SU-DHL-6 (cell line): ENCODE results near the gene GATA3.

Source experiments
- H2AFZ ChIP-seq: fragments of 200-600 bp; sonication (generic); 2 replicates; pipeline ENCODE4 v1.6.1; 2014; ENCODE audit warnings: low read depth, mild to moderate bottlenecking, moderate library complexity, mixed read lengths, antibody characterized with exemption, low read length; ENCODE audit not compliant: severe bottlenecking
- H3F3A ChIP-seq: fragments of 200-600 bp; shearing (Covaris generic); 2 replicates; pipeline ENCODE4 v1.6.0; 2016; ENCODE audit warnings: antibody characterized with exemption, mild to moderate bottlenecking; ENCODE audit not compliant: insufficient read depth
- H3K27ac ChIP-seq: fragments of 200-600 bp; sonication (generic); 2 replicates; pipeline ENCODE4 v1.5.1; 2016; ENCODE audit warnings: low read depth, mild to moderate bottlenecking, low read length, moderate library complexity, mixed read lengths
- H3K27me3 ChIP-seq: fragments of 200-600 bp; sonication (generic), shearing (Covaris generic); 2 replicates; pipeline ENCODE4 v1.6.0; 2014; ENCODE audit warnings: mild to moderate bottlenecking, low read length
- H3K36me3 ChIP-seq: fragments of 200-600 bp; sonication (generic); 2 replicates; pipeline ENCODE4 v1.6.1; 2014; ENCODE audit warnings: mild to moderate bottlenecking, low read length, mixed read lengths
- H3K4me2 ChIP-seq: fragments of 300-600, 200-600 bp; shearing (Covaris generic), sonication (generic); 2 replicates; pipeline ENCODE4 v1.6.0; 2014; ENCODE audit warnings: low read length, low read depth, mild to moderate bottlenecking; ENCODE audit not compliant: poor library complexity, severe bottlenecking
- H3K4me3 ChIP-seq: fragments of 200-600 bp; sonication (generic); 2 replicates; pipeline ENCODE4 v1.5.1; 2014; ENCODE audit warnings: antibody characterized with exemption, low read length, mild to moderate bottlenecking, mixed read lengths; ENCODE audit not compliant: insufficient read depth, poor library complexity, severe bottlenecking
- H3K79me2 ChIP-seq: fragments of 200-600 bp; sonication (generic); 2 replicates; pipeline ENCODE4 v1.6.1; 2014; ENCODE audit warnings: mild to moderate bottlenecking, low read length, moderate library complexity; ENCODE audit not compliant: insufficient read depth
- H3K9ac ChIP-seq: fragments of 200-600 bp; sonication (generic); 2 replicates; pipeline ENCODE4 v1.7.0; 2014; ENCODE audit warnings: mild to moderate bottlenecking, low read length
- H3K9me2 ChIP-seq: fragments of 200-600 bp; sonication (generic); replicated peaks from 2 replicates; pipeline ENCODE4 v1.6.1; 2014; ENCODE audit warnings: low read length; ENCODE audit not compliant: insufficient read depth
- H3K9me3 ChIP-seq: fragments of 200-600 bp; sonication (generic); 2 replicates; pipeline ENCODE4 v1.6.1; 2014; ENCODE audit warnings: low read length, mixed read lengths; ENCODE audit not compliant: insufficient read depth
- H4K20me1 ChIP-seq: fragments of 200-600 bp; sonication (generic); 2 replicates; pipeline ENCODE4 v1.6.1; 2014; ENCODE audit warnings: low read depth, mild to moderate bottlenecking, antibody characterized with exemption, low read length, moderate library complexity, mixed read lengths
- EZH2phosphoT487 ChIP-seq: fragments of 200-600 bp; sonication (generic), shearing (Covaris generic); conservative IDR thresholded peaks from 2 replicates; pipeline ENCODE4 v1.6.1; 2018; ENCODE audit warnings: mild to moderate bottlenecking, antibody characterized with exemption, low read length, moderate library complexity, mixed read lengths
- TF ChIP-seq, protein P1 (sequence below): fragments of 200-600 bp; sonication (generic); IDR thresholded peaks from one replicate; pipeline ENCODE4 v1.5.1; 2017; ENCODE audit warnings: antibody characterized with exemption, mild to moderate bottlenecking, low read length, moderate library complexity; ENCODE audit not compliant: insufficient read depth, poor library complexity, severe bottlenecking

GATA3 gene

DNA sequence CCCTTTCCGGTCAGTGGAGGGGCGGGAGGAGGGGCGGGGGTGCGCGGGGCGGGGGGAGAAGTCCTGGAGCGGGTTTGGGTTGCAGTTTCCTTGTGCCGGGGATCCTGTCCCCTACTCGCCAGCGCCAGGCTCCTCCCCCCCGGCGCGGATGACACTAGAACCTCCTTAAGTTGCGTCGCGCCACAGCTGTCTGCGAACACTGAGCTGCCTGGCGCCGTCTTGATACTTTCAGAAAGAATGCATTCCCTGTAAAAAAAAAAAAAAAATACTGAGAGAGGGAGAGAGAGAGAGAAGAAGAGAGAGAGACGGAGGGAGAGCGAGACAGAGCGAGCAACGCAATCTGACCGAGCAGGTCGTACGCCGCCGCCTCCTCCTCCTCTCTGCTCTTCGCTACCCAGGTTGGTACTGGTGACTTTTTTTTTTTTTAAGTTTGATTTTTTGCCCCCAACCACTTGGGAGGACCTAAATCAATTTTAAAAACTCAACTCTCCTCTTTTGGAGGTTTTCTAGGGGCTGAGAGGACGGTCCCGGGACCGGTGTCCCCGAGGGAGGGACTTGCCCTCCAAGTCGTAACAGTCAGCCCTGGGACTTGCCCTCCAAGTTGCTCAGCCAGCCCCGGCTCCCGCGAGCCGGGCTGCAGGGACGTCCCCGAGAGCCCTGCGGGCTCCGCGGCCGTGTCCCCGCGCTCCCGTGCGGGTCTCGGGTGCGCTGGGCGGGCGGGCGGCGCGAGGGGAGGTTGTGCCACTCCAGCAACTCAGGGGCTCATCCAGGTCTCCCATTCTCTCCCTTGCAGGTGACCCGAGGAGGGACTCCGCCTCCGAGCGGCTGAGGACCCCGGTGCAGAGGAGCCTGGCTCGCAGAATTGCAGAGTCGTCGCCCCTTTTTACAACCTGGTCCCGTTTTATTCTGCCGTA is at the start of gene GATA3:
GATA3 (plus strand) TSS at position 195 of the 914 bp plus-strand sequence. CDS start 968 bp downstream, outside the sequence.
- Histone ChIP-seq H3K9me2 (no peaks in the 10 kb centered on the region), H3K79me2 (no peaks in the 10 kb centered on the region), H4K20me1 (no peaks in the 10 kb centered on the region), H3K27ac (no peak within 1 kb of the TSS), H3K27me3 (no peaks in the 10 kb centered on the region), H3K9ac (no peak within 1 kb of the TSS), H2AFZ (no peak within 1 kb of the TSS), H3F3A (no peaks in the 10 kb centered on the region), H3K4me2 (no peak within 1 kb of the TSS), H3K4me3 (no peak within 1 kb of the TSS), H3K9me3 (no peaks in the 10 kb centered on the region), H3K36me3 (no peaks in the 10 kb centered on the region)
- no peak for TF ChIP-seq EZH2phosphoT487
- TF ChIP-seq, protein P1, sequence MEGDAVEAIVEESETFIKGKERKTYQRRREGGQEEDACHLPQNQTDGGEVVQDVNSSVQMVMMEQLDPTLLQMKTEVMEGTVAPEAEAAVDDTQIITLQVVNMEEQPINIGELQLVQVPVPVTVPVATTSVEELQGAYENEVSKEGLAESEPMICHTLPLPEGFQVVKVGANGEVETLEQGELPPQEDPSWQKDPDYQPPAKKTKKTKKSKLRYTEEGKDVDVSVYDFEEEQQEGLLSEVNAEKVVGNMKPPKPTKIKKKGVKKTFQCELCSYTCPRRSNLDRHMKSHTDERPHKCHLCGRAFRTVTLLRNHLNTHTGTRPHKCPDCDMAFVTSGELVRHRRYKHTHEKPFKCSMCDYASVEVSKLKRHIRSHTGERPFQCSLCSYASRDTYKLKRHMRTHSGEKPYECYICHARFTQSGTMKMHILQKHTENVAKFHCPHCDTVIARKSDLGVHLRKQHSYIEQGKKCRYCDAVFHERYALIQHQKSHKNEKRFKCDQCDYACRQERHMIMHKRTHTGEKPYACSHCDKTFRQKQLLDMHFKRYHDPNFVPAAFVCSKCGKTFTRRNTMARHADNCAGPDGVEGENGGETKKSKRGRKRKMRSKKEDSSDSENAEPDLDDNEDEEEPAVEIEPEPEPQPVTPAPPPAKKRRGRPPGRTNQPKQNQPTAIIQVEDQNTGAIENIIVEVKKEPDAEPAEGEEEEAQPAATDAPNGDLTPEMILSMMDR = no peak

DNA sequence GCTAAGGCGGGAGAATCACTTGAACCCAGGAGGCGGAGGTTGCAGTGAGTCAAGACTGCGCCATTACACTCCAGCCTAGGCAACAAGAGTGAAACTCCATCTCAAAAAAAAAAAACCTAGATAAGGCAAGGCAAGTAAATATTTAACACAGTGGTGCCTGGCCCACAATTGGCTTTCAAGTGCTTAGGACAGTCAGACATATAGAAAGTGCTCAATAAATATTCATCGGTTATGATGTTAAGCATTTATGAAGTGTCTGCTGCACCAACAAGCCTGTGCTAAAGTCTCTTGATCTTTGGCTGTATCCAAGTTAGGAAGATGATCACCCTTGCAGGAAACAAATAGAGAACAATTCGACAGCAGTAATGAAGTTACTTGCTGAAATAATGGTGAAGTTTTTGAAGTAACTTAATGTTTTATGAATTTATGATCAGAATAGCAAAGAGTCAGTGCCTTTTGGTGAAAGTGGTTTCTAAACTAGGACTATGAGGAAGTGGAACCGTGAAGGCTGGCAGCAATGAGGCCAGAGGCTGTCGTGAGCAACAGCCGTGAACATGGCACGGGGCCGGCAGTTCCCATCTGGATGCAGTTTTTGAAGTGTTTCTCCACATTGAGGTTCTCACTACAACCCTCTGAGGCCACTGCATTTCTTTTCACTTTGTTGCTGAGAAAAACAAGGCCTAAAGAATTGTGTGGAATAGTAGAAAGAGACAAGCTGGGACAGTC is 48.1 kb upstream of the GATA3 start:
- H3K9me3 ChIP-seq = peaks cover 9% of the 10 kb centered on the region; the same call in 1 of the 2 replicates
- no peak overlapping the region for H3K4me3 ChIP-seq
- no peaks in the 10 kb centered on the region for H4K20me1 ChIP-seq
- H3K79me2 ChIP-seq = no peaks in the 10 kb centered on the region
- no peak overlapping the region for H3K4me2 ChIP-seq
- no peaks in the 10 kb centered on the region for H3K9me2 ChIP-seq
- H3K36me3 ChIP-seq = peaks cover 12% of the 10 kb centered on the region
- no peak overlapping the region for H3K9ac ChIP-seq
- H2AFZ ChIP-seq = no peak overlapping the region
- H3K27ac ChIP-seq = no peak overlapping the region
- TF ChIP-seq EZH2phosphoT487 = no peak
- TF ChIP-seq, protein P1 = no peak
- no peaks in the 10 kb centered on the region for H3K27me3 ChIP-seq
- no peaks in the 10 kb centered on the region for H3F3A ChIP-seq

DNA sequence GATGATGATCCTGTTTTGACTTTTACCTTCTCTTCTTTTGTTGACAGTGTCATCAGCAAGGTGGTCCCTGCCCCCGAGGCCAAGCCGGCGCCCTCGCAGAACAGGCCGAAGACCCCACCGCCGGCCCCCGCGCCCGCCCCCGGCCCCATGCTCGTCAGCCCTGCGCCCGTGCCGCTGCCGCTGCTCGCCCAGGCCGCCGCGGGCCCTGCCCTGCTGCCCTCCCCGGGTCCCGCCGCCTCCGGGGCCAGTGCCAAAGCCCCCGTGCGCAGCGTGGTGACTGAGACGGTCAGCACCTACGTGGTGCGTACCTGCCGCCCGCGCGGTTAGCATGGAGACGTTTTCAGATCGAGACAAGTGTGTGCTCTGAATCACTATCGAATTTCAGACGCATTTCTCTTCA is 45.5 kb upstream of the GATA3 start:
- no peaks in the 10 kb centered on the region for H3K9me2 ChIP-seq
- no peak overlapping the region for H3K4me3 ChIP-seq
- H3K9ac ChIP-seq = no peak overlapping the region
- TF ChIP-seq, protein P1 = no peak
- no peak for TF ChIP-seq EZH2phosphoT487
- no peak overlapping the region for H3K4me2 ChIP-seq
- H3K9me3 ChIP-seq = peaks cover 9% of the 10 kb centered on the region; the same call in 1 of the 2 replicates
- no peaks in the 10 kb centered on the region for H3F3A ChIP-seq
- H3K27ac ChIP-seq = no peak overlapping the region
- H4K20me1 ChIP-seq = no peaks in the 10 kb centered on the region
- H3K36me3 ChIP-seq = peaks cover 7% of the 10 kb centered on the region; the same call in 1 of the 2 replicates
- no peaks in the 10 kb centered on the region for H3K79me2 ChIP-seq
- no peak overlapping the region for H2AFZ ChIP-seq
- H3K27me3 ChIP-seq = no peaks in the 10 kb centered on the region
